ENCODE measurements around the gene CAPZB.

Gene CAPZB

GRCh38 chr1:19363536-19364152 lies 121.7 kb downstream of the CAPZB start:
- no peak for DNase-seq

GRCh38 chr1:19361611-19362147 lies 123.7 kb downstream of the CAPZB start:
- DNase-seq, result no peak

- DNase-seq, result no peak
These were observed 124.3 kb downstream of the CAPZB start for GRCh38 chr1:19360843-19361610.

GRCh38 chr1:19360432-19360831 lies 124.9 kb downstream of the CAPZB start:
- no peak for DNase-seq

- DNase-seq, result no peak
These were observed 125.3 kb downstream of the CAPZB start for GRCh38 chr1:19360016-19360415.

- no peak for DNase-seq
These were observed 126.0 kb downstream of the CAPZB start for GRCh38 chr1:19359357-19359756.

- no peak for DNase-seq
These were observed 126.6 kb downstream of the CAPZB start for GRCh38 chr1:19358710-19359109.

GRCh38 chr1:19357299-19357986 lies 127.9 kb downstream of the CAPZB start:
- DNase-seq, result no peak

- DNase-seq, result no peak
These were observed 129.1 kb downstream of the CAPZB start for GRCh38 chr1:19356266-19356665.

GRCh38 chr1:19354531-19354981 lies 130.8 kb downstream of the CAPZB start:
- DNase-seq, result no peak

GRCh38 chr1:19353596-19353995 lies 131.7 kb downstream of the CAPZB start:
- DNase-seq, result no peak

- DNase-seq, result no peak
These were observed 132.5 kb downstream of the CAPZB start for GRCh38 chr1:19352839-19353238.

GRCh38 chr1:19351873-19352272 lies 133.5 kb downstream of the CAPZB start:
- DNase-seq, result no peak

GRCh38 chr1:19350566-19350965 lies 134.8 kb downstream of the CAPZB start:
- no peak for DNase-seq

- DNase-seq, result no peak
These were observed 135.3 kb downstream of the CAPZB start for GRCh38 chr1:19349999-19350398.

GRCh38 chr1:19348441-19349198 lies 136.7 kb downstream of the CAPZB start:
- DNase-seq, result no peak

GRCh38 chr1:19347533-19348172 lies 137.7 kb downstream of the CAPZB start:
- no peak for DNase-seq

GRCh38 chr1:19346026-19346425 lies 139.3 kb downstream of the CAPZB start:
- DNase-seq, result no peak

GRCh38 chr1:19345391-19345790 lies 139.9 kb downstream of the CAPZB start:
- no peak for DNase-seq

GRCh38 chr1:19344831-19345230 lies 140.5 kb downstream of the CAPZB start:
- DNase-seq, result no peak

- DNase-seq, result peak; percentile 22 to 42
These were observed 140.9 kb downstream of the CAPZB start for GRCh38 chr1:19344372-19344810.

Measured in CD4-positive, alpha-beta T cell treated with Interleukin-4 for 1 hour (primary cell).